Stimulated activated CD8-positive, alpha-beta memory T cell treated with anti-CD3 and anti-CD28 coated beads, Interleukin-15, amount 100 ng/mL, for 24 hours (primary cell): ENCODE data around the gene UBAP1L.
"Not testable (repeated sequence)": the region's sequence is repeated elsewhere in the genome, so short reads cannot be mapped to it uniquely, and the experiment has no call there.

Source experiments
- DNase-seq: peaks from one replicate; pipeline ENCODE4 v3.0.0-alpha.2; 2020; ENCODE audit warnings: low read depth

The UBAP1L gene

GRCh38 chr15:65099801-65100200 lies 15.2 kb downstream of the UBAP1L start:
- not testable (repeated sequence) for DNase-seq

GRCh38 chr15:65099336-65099735 lies 15.7 kb downstream of the UBAP1L start:
- DNase-seq, result no peak

- no peak for DNase-seq
Measured at GRCh38 chr15:65097651-65098263, 17.2 kb downstream of the UBAP1L start.

- no peak for DNase-seq
Measured at GRCh38 chr15:65096481-65097385, 18.3 kb downstream of the UBAP1L start.

GRCh38 chr15:65095747-65096104 lies 19.3 kb downstream of the UBAP1L start:
- no peak for DNase-seq

- DNase-seq, result no peak
Measured at GRCh38 chr15:65095011-65095746, 19.8 kb downstream of the UBAP1L start.

- no peak for DNase-seq
Measured at GRCh38 chr15:65094294-65094995, 20.6 kb downstream of the UBAP1L start.

- DNase-seq, result not testable (repeated sequence)
Measured at GRCh38 chr15:65093793-65094170, 21.2 kb downstream of the UBAP1L start.

- DNase-seq, result no peak
Measured at GRCh38 chr15:65092911-65093792, 21.8 kb downstream of the UBAP1L start.

- no peak for DNase-seq
Measured at GRCh38 chr15:65091946-65092770, 22.8 kb downstream of the UBAP1L start.

GRCh38 chr15:65089206-65089824 lies 25.7 kb downstream of the UBAP1L start:
- DNase-seq, result no peak

- no peak for DNase-seq
Measured at GRCh38 chr15:65088643-65089021, 26.4 kb downstream of the UBAP1L start.

- DNase-seq, result no peak
Measured at GRCh38 chr15:65087873-65088642, 26.9 kb downstream of the UBAP1L start.

- DNase-seq, result no peak
Measured at GRCh38 chr15:65087411-65087810, 27.6 kb downstream of the UBAP1L start.

- no peak for DNase-seq
Measured at GRCh38 chr15:65086680-65087111, 28.3 kb downstream of the UBAP1L start.

GRCh38 chr15:65085990-65086679 lies 28.9 kb downstream of the UBAP1L start:
- DNase-seq, result no peak

GRCh38 chr15:65085207-65085753 lies 29.7 kb downstream of the UBAP1L start:
- DNase-seq, result no peak
